Suprapubic skin (tissue), 4 donors: ENCODE data around the gene PITPNM3. TPM values are rescaled to one million over a fixed set of nuclear protein-coding genes. Genes with fewer than 3 reads are reported as not detected.
"Not testable (repeated sequence)": the region's sequence is repeated elsewhere in the genome, so short reads cannot be mapped to it uniquely, and the experiment has no call there.

Experiments used
- DNase-seq, 2 donors: peaks; one replicate each; pipeline ENCODE4 v3.0.0-alpha.2; 2019; ENCODE audit warnings: low spot score in 2 of 2
- H3K27ac ChIP-seq: fragments of 200-600 bp; sonication (generic); one replicate; pipeline ENCODE4 v1.5.1; 2019
- H3K27me3 ChIP-seq: fragments of 200-600 bp; sonication (generic); one replicate; pipeline ENCODE4 v1.5.1; 2019
- H3K36me3 ChIP-seq: fragments of 200-600 bp; sonication (generic); one replicate; pipeline ENCODE4 v1.5.1; 2019
- H3K4me1 ChIP-seq: fragments of 200-600 bp; sonication (generic); one replicate; pipeline ENCODE4 v1.5.1; 2019
- H3K4me3 ChIP-seq: fragments of 200-600 bp; sonication (generic); one replicate; pipeline ENCODE4 v1.5.1; 2019; ENCODE audit warnings: mild to moderate bottlenecking
- H3K9me3 ChIP-seq: fragments of 200-600 bp; sonication (generic); one replicate; pipeline ENCODE4 v1.5.1; 2019
- EP300 ChIP-seq: sonication (generic); formaldehyde crosslinking; IDR thresholded peaks from one replicate; pipeline ENCODE4 v1.6.1; 2017; ENCODE audit warnings: antibody characterized with exemption
- POLR2A ChIP-seq, 2 donors: fragments of 450-650 bp; IDR thresholded peaks; one replicate each; pipeline ENCODE4 v1.6.1; 2017; ENCODE audit warnings: antibody characterized with exemption in 2 of 2, mild to moderate bottlenecking in 2 of 2, moderate library complexity in 2 of 2
- POLR2AphosphoS5 ChIP-seq, 3 donors: sonication (generic); formaldehyde crosslinking; IDR thresholded peaks; one replicate each; pipeline ENCODE4 v1.6.1; 2017; ENCODE audit warnings: antibody characterized with exemption in 3 of 3
- WGBS: methylation state at CpG from one replicate; pipeline ENCODE4 v1.1.5; 2018; 5-methylcytosine and 5-hydroxymethylcytosine counted together
- total RNA-seq, 4 donors: library from RNA; depleted of rRNA; stranded (reverse); fragments of >200 nt; gene quantifications; one replicate each; pipeline ENCODE4 v1.1.0, GENCODE V29; 2016
- TF ChIP-seq, protein P1 (sequence below), 2 donors: fragments of 200-600 bp in 1 of 2; fragments of 450-650 bp in 1 of 2; sonication (generic) in 1 of 2; IDR thresholded peaks; one replicate each; pipeline ENCODE4 v1.5.1; 2016 to 2019; ENCODE audit warnings: antibody characterized with exemption in 2 of 2, mild to moderate bottlenecking in 1 of 2, moderate library complexity in 1 of 2

The PITPNM3 gene
- total RNA-seq, 4 donors from 2014 or later: 16.4 to 31.1 (median 19.2) TPM

GRCh38 chr17:6574687-6575595, 18.6 kb upstream of the PITPNM3 start:
- no peak overlapping the region for H3K27ac ChIP-seq
- no peaks in the 10 kb centered on the region for H3K27me3 ChIP-seq
- peaks cover 11% of the 10 kb centered on the region for H3K36me3 ChIP-seq
- DNase-seq: no peak
- 51% methylated on average over 19 of the region's 23 CpGs for WGBS
- TF ChIP-seq EP300 (no peak), POLR2AphosphoS5 (IDR thresholded peaks at IDR 0.05) (no peak), POLR2A (IDR thresholded peaks at IDR 0.05) (no peak)
- TF ChIP-seq, protein P1, sequence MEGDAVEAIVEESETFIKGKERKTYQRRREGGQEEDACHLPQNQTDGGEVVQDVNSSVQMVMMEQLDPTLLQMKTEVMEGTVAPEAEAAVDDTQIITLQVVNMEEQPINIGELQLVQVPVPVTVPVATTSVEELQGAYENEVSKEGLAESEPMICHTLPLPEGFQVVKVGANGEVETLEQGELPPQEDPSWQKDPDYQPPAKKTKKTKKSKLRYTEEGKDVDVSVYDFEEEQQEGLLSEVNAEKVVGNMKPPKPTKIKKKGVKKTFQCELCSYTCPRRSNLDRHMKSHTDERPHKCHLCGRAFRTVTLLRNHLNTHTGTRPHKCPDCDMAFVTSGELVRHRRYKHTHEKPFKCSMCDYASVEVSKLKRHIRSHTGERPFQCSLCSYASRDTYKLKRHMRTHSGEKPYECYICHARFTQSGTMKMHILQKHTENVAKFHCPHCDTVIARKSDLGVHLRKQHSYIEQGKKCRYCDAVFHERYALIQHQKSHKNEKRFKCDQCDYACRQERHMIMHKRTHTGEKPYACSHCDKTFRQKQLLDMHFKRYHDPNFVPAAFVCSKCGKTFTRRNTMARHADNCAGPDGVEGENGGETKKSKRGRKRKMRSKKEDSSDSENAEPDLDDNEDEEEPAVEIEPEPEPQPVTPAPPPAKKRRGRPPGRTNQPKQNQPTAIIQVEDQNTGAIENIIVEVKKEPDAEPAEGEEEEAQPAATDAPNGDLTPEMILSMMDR (IDR thresholded peaks at IDR 0.05): no peak
- H3K4me3 ChIP-seq: no peak overlapping the region
- no peaks in the 10 kb centered on the region for H3K9me3 ChIP-seq
- peaks cover 16% of the 10 kb centered on the region for H3K4me1 ChIP-seq

- peaks cover 5% of the 10 kb centered on the region for H3K36me3 ChIP-seq
- no peak for DNase-seq
- WGBS: 92% methylated on average over 13 of the region's 13 CpGs
- H3K4me1 ChIP-seq: peaks cover 16% of the 10 kb centered on the region
- no peaks in the 10 kb centered on the region for H3K27me3 ChIP-seq
- H3K27ac ChIP-seq: no peak overlapping the region
- no peaks in the 10 kb centered on the region for H3K9me3 ChIP-seq
- TF ChIP-seq POLR2AphosphoS5 (IDR thresholded peaks at IDR 0.05): no peak
- TF ChIP-seq, protein P1 (IDR thresholded peaks at IDR 0.05): no peak
- no peak for TF ChIP-seq POLR2A (IDR thresholded peaks at IDR 0.05)
- TF ChIP-seq EP300: no peak
- H3K4me3 ChIP-seq: no peak overlapping the region
These were observed 17.8 kb upstream of the PITPNM3 start for GRCh38 chr17:6573982-6574686.

GRCh38 chr17:6573495-6573894, 17.1 kb upstream of the PITPNM3 start:
- not testable (repeated sequence) for H3K27ac ChIP-seq, H3K9me3 ChIP-seq, DNase-seq, H3K27me3 ChIP-seq, H3K4me3 ChIP-seq, H3K36me3 ChIP-seq
- H3K4me1 ChIP-seq: peaks cover 16% of the 10 kb centered on the region
- WGBS: 91% methylated on average over 6 of the region's 6 CpGs

- TF ChIP-seq, protein P1 (IDR thresholded peaks at IDR 0.05): no peak
- no peak for TF ChIP-seq POLR2AphosphoS5 (IDR thresholded peaks at IDR 0.05)
- no peak for TF ChIP-seq EP300
- no peak for TF ChIP-seq POLR2A (IDR thresholded peaks at IDR 0.05)
- H3K9me3 ChIP-seq: no peaks in the 10 kb centered on the region
- H3K4me3 ChIP-seq: no peak overlapping the region
- no peak for DNase-seq
- no peak overlapping the region for H3K27ac ChIP-seq
- no peaks in the 10 kb centered on the region for H3K36me3 ChIP-seq
- WGBS: 95% methylated on average over 6 of the region's 8 CpGs
- H3K27me3 ChIP-seq: no peaks in the 10 kb centered on the region
- peaks cover 20% of the 10 kb centered on the region for H3K4me1 ChIP-seq
These were observed 16.6 kb upstream of the PITPNM3 start for GRCh38 chr17:6572972-6573370.

DNA sequence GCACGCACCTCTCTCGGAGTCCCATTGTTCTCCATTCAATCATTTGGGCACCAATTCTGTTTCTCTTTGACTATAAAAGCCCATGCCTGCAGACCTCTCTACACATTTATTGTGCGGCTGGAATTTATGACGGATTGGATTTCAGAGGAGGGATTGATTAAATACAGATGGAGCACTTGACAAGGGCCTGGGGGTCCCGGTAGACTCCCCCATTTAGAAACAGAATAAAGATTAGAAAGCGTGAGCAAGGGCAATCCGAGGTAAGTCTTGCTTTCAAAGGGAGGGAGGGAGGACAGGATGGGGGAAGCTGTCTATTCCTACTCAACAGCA, 15.1 kb upstream of the PITPNM3 start:
- Histone ChIP-seq H3K9me3 (no peaks in the 10 kb centered on the region), H3K36me3 (no peaks in the 10 kb centered on the region), H3K4me3 (no peak overlapping the region), H3K4me1 (peaks cover 26% of the 10 kb centered on the region), H3K27me3 (no peaks in the 10 kb centered on the region), H3K27ac (no peak overlapping the region)
- 61% methylated on average over 7 of the region's 7 CpGs for WGBS
- DNase-seq: no peak
- TF ChIP-seq EP300: no peak
- TF ChIP-seq POLR2A (IDR thresholded peaks at IDR 0.05): no peak
- TF ChIP-seq, protein P1 (IDR thresholded peaks at IDR 0.05): no peak
- no peak for TF ChIP-seq POLR2AphosphoS5 (IDR thresholded peaks at IDR 0.05)
